ENCODE data around the gene ZBTB7C.

The ZBTB7C gene

DNA sequence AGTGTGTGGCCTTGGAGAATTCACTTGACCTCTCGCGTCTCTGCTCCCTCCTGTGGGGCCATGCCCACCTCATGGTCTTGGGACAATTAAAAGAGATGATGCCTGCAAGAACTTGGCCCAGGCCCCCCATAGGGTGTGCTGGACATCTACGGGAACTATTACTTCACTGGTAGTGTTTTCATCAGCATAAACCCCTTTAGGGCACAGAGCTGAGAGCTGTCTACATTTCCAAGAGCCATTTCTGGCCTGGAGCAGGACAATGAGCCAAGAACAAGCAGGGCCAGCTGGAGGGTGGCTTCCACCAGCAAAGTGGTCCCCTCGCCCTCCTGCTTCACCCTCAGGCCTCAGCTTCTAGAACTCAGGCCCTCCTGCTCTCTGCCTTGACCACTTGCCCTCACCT is 232.3 kb downstream of the ZBTB7C start:
- no peak for TF ChIP-seq CTCF (IDR thresholded peaks at IDR 0.05)
- no peaks in the 10 kb centered on the region for H3K27me3 ChIP-seq (ENCODE audit: control insufficient read depth, insufficient read depth, low read length)

GRCh38 chr18:48173557-48173956 is 235.6 kb downstream of the ZBTB7C start:
- Histone ChIP-seq H3K79me2 (no peaks in the 10 kb centered on the region), H3K27me3 (ENCODE audit: control insufficient read depth, insufficient read depth, low read length) (no peaks in the 10 kb centered on the region), H3K27ac (no peak overlapping the region), H3K4me3 (ENCODE audit: low read depth, low read length) (no peak overlapping the region), H3K4me2 (ENCODE audit: low read length) (no peak overlapping the region), H3K36me3 (ENCODE audit: control insufficient read depth, insufficient read depth, low read length) (no peaks in the 10 kb centered on the region), H2AFZ (no peak overlapping the region), H3K4me1 (no peaks in the 10 kb centered on the region), H3K9me3 (ENCODE audit: control insufficient read depth, low read length) (no peaks in the 10 kb centered on the region), H3K9ac (no peak overlapping the region)
- no peak for TF ChIP-seq CTCF (IDR thresholded peaks at IDR 0.05)

More for the DNA sequence above, 232.3 kb downstream of the ZBTB7C start:
- H3K9me3 ChIP-seq (ENCODE audit: control insufficient read depth, low read length), result no peaks in the 10 kb centered on the region
- no peak overlapping the region for H3K27ac ChIP-seq
- H3K36me3 ChIP-seq (ENCODE audit: control insufficient read depth, insufficient read depth, low read length), result no peaks in the 10 kb centered on the region
- no peak overlapping the region for H2AFZ ChIP-seq
- H3K79me2 ChIP-seq, result no peaks in the 10 kb centered on the region
- H3K4me2 ChIP-seq (ENCODE audit: low read length), result no peak overlapping the region
- H3K4me3 ChIP-seq (ENCODE audit: low read depth, low read length), result no peak overlapping the region
- no peak overlapping the region for H3K9ac ChIP-seq
- no peaks in the 10 kb centered on the region for H3K4me1 ChIP-seq

DNA sequence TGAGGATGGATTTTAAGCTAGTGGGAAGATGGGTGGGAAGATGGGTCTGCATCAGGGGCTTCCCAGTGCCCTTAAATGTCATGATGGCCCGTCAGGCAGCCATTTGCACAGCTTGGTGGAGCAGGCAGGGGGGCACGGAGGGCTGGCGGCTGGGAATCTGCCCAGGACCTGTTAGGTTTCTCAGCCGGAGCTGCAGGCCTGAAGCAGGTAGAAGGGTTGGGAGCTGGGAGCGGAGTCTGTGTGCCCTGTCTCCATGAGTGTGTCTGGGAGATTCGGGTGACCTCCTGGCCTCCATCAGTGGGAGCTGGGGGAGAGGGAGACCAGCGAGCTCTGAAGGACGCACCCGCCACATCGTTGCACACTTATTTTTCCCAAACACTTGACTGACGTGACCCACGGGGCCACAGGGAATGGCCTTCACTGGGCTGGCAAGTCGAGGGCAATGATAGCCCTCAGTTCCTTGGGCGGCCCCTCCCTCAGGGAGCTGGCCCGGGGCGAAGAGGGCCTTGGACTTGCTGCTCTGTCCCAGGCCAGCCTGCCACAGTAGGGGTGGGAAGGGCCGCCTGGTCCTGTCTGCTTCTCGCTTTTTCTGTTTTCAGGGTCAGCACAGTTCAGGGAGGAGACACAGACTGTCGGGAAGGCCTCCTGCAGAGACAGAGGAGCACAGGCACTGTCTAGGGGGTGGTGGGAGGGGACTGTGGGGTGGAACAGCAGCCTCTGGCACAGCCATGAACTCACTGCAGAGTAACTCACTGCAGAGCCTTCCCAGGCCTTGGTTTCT is 236.8 kb downstream of the ZBTB7C start:
- Histone ChIP-seq H3K9ac (no peak overlapping the region), H3K4me3 (ENCODE audit: low read depth, low read length) (no peak overlapping the region), H3K27me3 (ENCODE audit: control insufficient read depth, insufficient read depth, low read length) (no peaks in the 10 kb centered on the region), H3K4me2 (ENCODE audit: low read length) (no peak overlapping the region), H3K9me3 (ENCODE audit: control insufficient read depth, low read length) (no peaks in the 10 kb centered on the region), H3K79me2 (no peaks in the 10 kb centered on the region), H3K4me1 (peaks cover 8% of the 10 kb centered on the region), H2AFZ (no peak overlapping the region), H3K27ac (no peak overlapping the region), H3K36me3 (ENCODE audit: control insufficient read depth, insufficient read depth, low read length) (no peaks in the 10 kb centered on the region)
- no peak for TF ChIP-seq CTCF (IDR thresholded peaks at IDR 0.05)

- Histone ChIP-seq H3K9ac (no peak overlapping the region), H3K36me3 (ENCODE audit: control insufficient read depth, insufficient read depth, low read length) (no peaks in the 10 kb centered on the region), H3K4me2 (ENCODE audit: low read length) (no peak overlapping the region), H3K9me3 (ENCODE audit: control insufficient read depth, low read length) (no peaks in the 10 kb centered on the region), H3K79me2 (no peaks in the 10 kb centered on the region), H3K27me3 (ENCODE audit: control insufficient read depth, insufficient read depth, low read length) (no peaks in the 10 kb centered on the region), H3K4me1 (peaks cover 8% of the 10 kb centered on the region), H3K27ac (no peak overlapping the region), H2AFZ (no peak overlapping the region), H3K4me3 (ENCODE audit: low read depth, low read length) (no peak overlapping the region)
- no peak for TF ChIP-seq CTCF (IDR thresholded peaks at IDR 0.05)
Observed at GRCh38 chr18:48171490-48172188, 237.5 kb downstream of the ZBTB7C start.
